Measurements from ENCODE around the gene BTBD19.
"Not testable (repeated sequence)": the region's sequence is repeated elsewhere in the genome, so short reads cannot be mapped to it uniquely, and the experiment has no call there.

BTBD19 gene, protein sequence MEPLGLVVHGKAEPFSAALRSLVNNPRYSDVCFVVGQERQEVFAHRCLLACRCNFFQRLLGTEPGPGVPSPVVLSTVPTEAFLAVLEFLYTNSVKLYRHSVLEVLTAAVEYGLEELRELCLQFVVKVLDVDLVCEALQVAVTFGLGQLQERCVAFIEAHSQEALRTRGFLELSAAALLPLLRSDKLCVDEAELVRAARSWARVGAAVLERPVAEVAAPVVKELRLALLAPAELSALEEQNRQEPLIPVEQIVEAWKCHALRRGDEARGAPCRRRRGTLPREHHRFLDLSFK

GRCh38 chr1:44808063-44808937 lies at the start of gene BTBD19:
TSS of gene BTBD19 (plus strand) at chr1:44808523. CDS start at chr1:44808821, 298 bp downstream.
- peak; percentile 78 for DNase-seq (ENCODE audit: low read depth)

- no peak for DNase-seq (ENCODE audit: low read depth)
Measured at GRCh38 chr1:44759077-44759476, 49.2 kb upstream of the BTBD19 start.

- no peak for DNase-seq (ENCODE audit: low read depth)
Measured at GRCh38 chr1:44760876-44761275, 47.4 kb upstream of the BTBD19 start.

GRCh38 chr1:44766421-44766820 lies 41.9 kb upstream of the BTBD19 start:
- DNase-seq (ENCODE audit: low read depth), result not testable (repeated sequence)

DNA sequence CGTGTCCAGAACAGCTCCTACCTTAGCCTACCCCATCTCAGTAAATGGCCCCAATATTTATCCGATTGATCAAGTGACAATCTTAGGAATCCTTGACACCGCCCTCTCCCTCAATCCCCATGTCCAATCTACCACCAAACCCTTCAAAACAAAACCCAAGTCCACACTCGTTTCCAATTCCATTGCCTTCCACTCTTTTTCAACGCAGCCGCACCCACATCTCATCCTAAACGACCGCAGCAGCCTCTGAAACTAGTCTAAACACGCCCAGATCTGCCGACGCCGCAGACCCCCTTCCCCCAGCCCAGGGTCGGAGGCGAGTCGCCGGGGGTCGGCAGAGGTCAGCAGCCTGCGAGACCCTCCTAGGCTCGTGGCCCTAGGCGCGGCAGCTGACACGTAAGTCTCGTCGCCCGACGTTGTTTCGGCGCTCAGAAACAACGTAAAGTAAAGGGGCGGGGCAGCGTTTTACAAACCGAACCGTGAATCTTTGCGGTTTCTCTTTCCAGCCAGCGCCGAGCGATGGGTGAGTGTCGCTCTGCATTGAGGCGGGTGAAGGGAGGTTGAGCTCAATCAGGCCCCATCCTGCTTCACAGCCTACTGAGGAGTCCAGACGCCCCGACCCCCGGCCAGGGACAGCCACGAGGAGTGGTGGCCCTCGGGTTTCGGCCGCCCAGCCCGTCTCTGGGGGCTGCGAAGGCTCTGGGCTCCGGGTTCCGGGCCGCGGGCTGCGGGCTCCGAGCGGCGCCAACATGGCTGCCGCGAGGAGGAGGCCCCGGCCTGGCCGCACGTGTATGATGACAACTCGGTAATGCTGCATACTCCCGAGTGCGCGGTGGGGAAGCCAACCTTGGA lies 33.0 kb upstream of the BTBD19 start, which contains the start of gene RPS8:
Gene RPS8, plus strand, starts transcription at position 463 of the 852 bp plus-strand sequence. Its CDS starts 57 bp downstream, at position 520.
- DNase-seq (ENCODE audit: low read depth), result peak; percentile 87

GRCh38 chr1:44775930-44776729 lies 32.2 kb upstream of the BTBD19 start:
- DNase-seq (ENCODE audit: low read depth), result peak; percentile 59

GRCh38 chr1:44776730-44777068 lies 31.6 kb upstream of the BTBD19 start:
- no peak for DNase-seq (ENCODE audit: low read depth)

DNA sequence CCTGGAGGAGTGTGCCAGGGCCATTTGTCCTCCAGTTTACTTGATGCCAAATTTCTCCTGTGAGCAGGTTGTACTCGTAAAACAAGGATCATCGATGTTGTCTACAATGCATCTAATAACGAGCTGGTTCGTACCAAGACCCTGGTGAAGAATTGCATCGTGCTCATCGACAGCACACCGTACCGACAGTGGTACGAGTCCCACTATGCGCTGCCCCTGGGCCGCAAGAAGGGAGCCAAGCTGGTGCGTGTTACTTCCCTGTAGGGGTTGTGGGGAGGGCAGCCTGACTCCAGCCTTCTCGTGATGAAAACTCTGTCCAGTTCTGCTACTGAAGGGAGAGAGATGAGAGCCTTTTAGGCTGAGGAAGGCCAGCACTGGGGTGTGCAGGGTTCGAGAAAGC lies 30.8 kb upstream of the BTBD19 start:
- no peak for DNase-seq (ENCODE audit: low read depth)

GRCh38 chr1:44777969-44778635 lies 30.2 kb upstream of the BTBD19 start:
- DNase-seq (ENCODE audit: low read depth), result no peak

GRCh38 chr1:44778705-44779576 lies 29.4 kb upstream of the BTBD19 start:
- no peak for DNase-seq (ENCODE audit: low read depth)

DNA sequence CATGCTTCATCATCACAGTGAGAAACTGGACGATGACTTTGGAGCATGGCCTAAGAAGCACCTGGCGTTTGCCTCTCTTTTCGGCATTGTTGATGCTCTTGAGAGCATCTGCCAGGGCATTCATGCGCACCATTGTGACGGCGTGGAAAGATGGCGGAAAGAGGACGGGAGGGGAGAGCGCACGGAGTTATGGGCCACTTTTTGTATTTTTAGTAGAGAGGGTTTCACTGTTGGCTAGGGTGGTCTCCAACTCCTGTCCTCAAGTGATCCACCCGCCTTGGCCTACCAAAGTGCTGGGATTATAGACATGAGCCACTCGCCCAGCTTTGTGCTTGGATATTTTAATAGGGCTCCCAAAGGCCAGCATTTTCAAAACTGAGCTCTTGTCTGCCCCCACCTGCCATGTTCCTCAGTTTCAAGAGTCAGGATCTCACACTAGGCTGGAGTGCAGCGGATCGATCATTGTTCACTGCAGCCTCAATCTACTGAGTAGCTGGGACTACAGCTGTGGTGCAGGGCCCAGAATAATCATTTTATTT lies 27.7 kb upstream of the BTBD19 start:
- DNase-seq (ENCODE audit: low read depth), result no peak

- no peak for DNase-seq (ENCODE audit: low read depth)
Measured at GRCh38 chr1:44783697-44784093, 24.6 kb upstream of the BTBD19 start.

DNA sequence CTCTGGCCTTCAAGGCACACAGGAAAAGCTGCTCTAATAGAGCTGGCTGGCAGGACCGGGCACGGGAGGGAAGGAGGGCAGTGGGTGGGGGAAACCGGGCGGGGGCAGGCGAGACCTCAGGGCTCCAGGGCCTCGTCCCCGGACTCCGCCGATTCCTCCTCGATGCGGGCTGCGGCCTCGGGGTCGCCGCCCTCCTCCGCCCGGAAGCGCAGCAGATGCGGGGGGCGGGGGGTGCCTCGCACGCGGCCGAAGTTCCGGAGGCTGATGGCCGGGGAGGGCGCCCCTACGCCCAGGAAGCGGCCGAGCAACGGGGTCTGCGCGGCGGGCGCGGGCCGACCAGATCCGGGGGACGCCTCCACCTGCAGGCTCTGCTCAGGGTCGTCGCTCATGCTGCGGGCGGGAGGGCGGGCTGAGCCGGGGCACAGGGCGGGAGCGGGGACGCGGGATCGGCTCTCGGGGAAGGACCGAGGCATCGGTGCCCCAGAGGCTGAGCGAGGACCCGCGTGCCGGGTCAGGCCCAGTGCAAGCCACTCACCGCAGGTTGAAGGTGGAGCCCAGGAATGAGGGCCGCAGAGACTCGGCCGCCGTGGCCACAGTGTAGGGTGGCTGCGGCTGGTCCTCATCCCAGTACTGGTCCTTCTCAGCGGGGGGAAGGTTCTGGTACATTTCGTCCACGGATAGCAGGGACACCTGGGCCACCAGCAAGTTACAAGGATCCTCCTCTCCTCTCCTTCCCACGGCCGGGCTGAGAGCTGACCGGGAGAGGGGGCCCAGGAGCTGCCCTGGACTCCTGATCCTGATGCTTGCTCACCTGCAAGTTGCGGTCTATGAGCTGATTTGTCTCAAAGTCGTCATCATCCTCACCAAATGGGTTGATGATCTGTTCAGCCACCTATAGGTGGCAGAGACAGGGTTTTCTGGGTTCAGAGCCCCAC lies 24.0 kb upstream of the BTBD19 start:
- DNase-seq (ENCODE audit: low read depth), result no peak

DNA sequence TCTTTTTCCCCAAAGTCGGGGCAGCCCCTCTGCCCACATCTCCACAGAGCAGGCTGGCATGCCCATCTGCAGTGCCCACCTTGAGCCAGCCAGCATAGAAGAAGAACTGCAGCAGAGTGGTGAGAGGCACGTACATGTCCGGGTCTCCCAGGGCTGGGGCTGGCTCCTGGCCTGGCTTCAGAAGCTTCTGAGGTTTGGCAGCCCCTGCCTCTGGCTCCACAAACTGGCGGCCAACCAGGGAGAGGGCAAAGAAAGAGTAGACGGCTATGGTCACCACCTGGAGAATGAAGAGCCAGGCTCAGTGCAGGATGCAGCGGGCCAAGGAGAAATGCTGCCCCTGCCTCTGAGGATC lies 23.3 kb upstream of the BTBD19 start:
- no peak for DNase-seq (ENCODE audit: low read depth)

- no peak for DNase-seq (ENCODE audit: low read depth)
Measured at GRCh38 chr1:44785501-44786137, 22.7 kb upstream of the BTBD19 start.

- DNase-seq (ENCODE audit: low read depth), result peak; percentile 62
Measured at GRCh38 chr1:44786138-44786840, 22.0 kb upstream of the BTBD19 start.

- no peak for DNase-seq (ENCODE audit: low read depth)
Measured at GRCh38 chr1:44786841-44787426, 21.4 kb upstream of the BTBD19 start.

Data from stimulated activated CD4-positive, alpha-beta T cell treated with anti-CD3 and anti-CD28 coated beads, Interleukin-2, amount 100 ng/mL, for 4 hours (primary cell).